Prostate gland (tissue), 2 donors: Measurements from ENCODE around the gene TSPAN7.

Experiments
- POLR2A ChIP-seq: fragments of 450-650 bp; IDR thresholded peaks from one replicate; pipeline ENCODE4 v1.6.1; 2016; ENCODE audit warnings: antibody characterized with exemption, mild to moderate bottlenecking
- POLR2AphosphoS5 ChIP-seq: sonication (generic); formaldehyde crosslinking; IDR thresholded peaks from one replicate; pipeline ENCODE4 v1.6.1; 2017; ENCODE audit warnings: antibody characterized with exemption
- TF ChIP-seq, protein P1 (sequence below), 4 experiments: fragments of 200-600 bp in 2 of 4; fragments of 450-650 bp in 2 of 4; sonication (generic) in 2 of 4; IDR thresholded peaks; 1 replicate in 3 of 4; 2 replicates in 1 of 4; pipeline ENCODE4 v1.5.1; 2016 to 2019; ENCODE audit warnings: antibody characterized with exemption in 4 of 4, mild to moderate bottlenecking in 2 of 4, moderate library complexity in 2 of 4

GRCh38 chrX:38732866-38733265 lies 171.5 kb downstream of the TSPAN7 start:
- TF ChIP-seq, protein P1, sequence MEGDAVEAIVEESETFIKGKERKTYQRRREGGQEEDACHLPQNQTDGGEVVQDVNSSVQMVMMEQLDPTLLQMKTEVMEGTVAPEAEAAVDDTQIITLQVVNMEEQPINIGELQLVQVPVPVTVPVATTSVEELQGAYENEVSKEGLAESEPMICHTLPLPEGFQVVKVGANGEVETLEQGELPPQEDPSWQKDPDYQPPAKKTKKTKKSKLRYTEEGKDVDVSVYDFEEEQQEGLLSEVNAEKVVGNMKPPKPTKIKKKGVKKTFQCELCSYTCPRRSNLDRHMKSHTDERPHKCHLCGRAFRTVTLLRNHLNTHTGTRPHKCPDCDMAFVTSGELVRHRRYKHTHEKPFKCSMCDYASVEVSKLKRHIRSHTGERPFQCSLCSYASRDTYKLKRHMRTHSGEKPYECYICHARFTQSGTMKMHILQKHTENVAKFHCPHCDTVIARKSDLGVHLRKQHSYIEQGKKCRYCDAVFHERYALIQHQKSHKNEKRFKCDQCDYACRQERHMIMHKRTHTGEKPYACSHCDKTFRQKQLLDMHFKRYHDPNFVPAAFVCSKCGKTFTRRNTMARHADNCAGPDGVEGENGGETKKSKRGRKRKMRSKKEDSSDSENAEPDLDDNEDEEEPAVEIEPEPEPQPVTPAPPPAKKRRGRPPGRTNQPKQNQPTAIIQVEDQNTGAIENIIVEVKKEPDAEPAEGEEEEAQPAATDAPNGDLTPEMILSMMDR (IDR thresholded peaks at IDR 0.05): no peak
- TF ChIP-seq POLR2A (no peak), POLR2AphosphoS5 (no peak)
